HCT116 (cell line): ENCODE measurements around the gene BDNF. TPM values are rescaled to one million over a fixed set of nuclear protein-coding genes. Genes with fewer than 3 reads are reported as not detected.
A peak's percentile ranks its signal among the peaks of the same experiment; 100 is the strongest.

Experiments
- ATAC-seq: fragments of 200-7000 bp; cut with Tn5 transposase; 2 replicates; pipeline ENCODE4 v1.9.1; 2020; ENCODE audit warnings: mild to moderate bottlenecking, moderate library complexity
- BruUV-seq: library from RNA; stranded (reverse); fragments of 400-500 nt; replicated peaks from 2 replicates; lab custom pipeline; 2021; lab: Mats Ljungman, UMichigan
- CTCF ChIA-PET: fragments of 300-600 bp; sonication (Branson Sonifier 250); formaldehyde crosslinking; loops from one replicate; lab custom pipeline; 2021; ENCODE audit warnings: antibody characterized with exemption; lab: Charles Lee
- POLR2A ChIA-PET: fragments of 300-600, 350-600 bp; sonication (Branson Sonifier 250); formaldehyde crosslinking; loops from one replicate; lab custom pipeline; 2021; ENCODE audit warnings: antibody characterized with exemption; lab: Charles Lee
- RAD21 ChIA-PET, 2 experiments: fragments of 300-600 bp; sonication (Branson Sonifier 250); formaldehyde crosslinking; loops; one replicate each; lab custom pipeline; 2023; ENCODE audit warnings: low total read pairs in 2 of 2; ENCODE audit not compliant: uncharacterized antibody in 2 of 2, unreplicated experiment in 2 of 2, low non-redundant PET in 1 of 2; lab: Charles Lee
- DNase-seq: peaks from one replicate; pipeline ENCODE4 v3.0.0-alpha.2; 2010; ENCODE audit warnings: low read depth, low spot score
- H2AFZ ChIP-seq: fragments of 200-600 bp; shearing (Covaris generic), sonication (generic); 2 replicates; pipeline ENCODE4 v1.6.1; 2017; ENCODE audit warnings: low read depth, mixed run types, mixed read lengths, antibody characterized with exemption, low read length; ENCODE audit not compliant: poor library complexity, severe bottlenecking
- H3K27ac ChIP-seq: 2 replicates; pipeline ENCODE4 v1.5.1; 2012; ENCODE audit warnings: low read depth, low read length
- H3K27me3 ChIP-seq: fragments of 200-600 bp; sonication (generic); 2 replicates; pipeline ENCODE4 v1.6.1; 2016; ENCODE audit warnings: mixed run types, low read length, mixed read lengths; ENCODE audit not compliant: insufficient read depth
- H3K36me3 ChIP-seq, 2 experiments: fragments of 200-500 bp in 1 of 2; fragments of 200-600 bp in 1 of 2; sonication (Bioruptor generic) in 1 of 2; sonication (generic) in 1 of 2; 2 replicates each; pipeline versions ENCODE4 v1.5.1 to v1.6.1; 2014 to 2016; ENCODE audit warnings: low read length in 2 of 2, inconsistent platforms in 1 of 2, mixed read lengths in 1 of 2, mixed run types in 1 of 2; ENCODE audit not compliant: insufficient read depth in 2 of 2, control insufficient read depth in 1 of 2
- H3K4me1 ChIP-seq, 2 experiments: fragments of 200-600 bp in 1 of 2; sonication (generic) in 1 of 2; 2 replicates each; pipeline versions ENCODE4 v1.5.1 to v1.6.1; 2012 to 2017; ENCODE audit warnings: low read length in 2 of 2, inconsistent platforms in 1 of 2, mild to moderate bottlenecking in 1 of 2, mixed read lengths in 1 of 2, mixed run types in 1 of 2, moderate library complexity in 1 of 2; ENCODE audit not compliant: insufficient read depth in 2 of 2, control insufficient read depth in 1 of 2
- H3K4me2 ChIP-seq: fragments of 200-600 bp; sonication (generic); 2 replicates; pipeline ENCODE4 v1.6.1; 2017; ENCODE audit warnings: mixed run types, low read length, mixed read lengths
- H3K4me3 ChIP-seq, 2 experiments: fragments of 200-600 bp in 1 of 2; sonication (generic) in 1 of 2; replicated peaks in 1 of 2; 2 replicates each; pipeline ENCODE4 v1.5.1; 2011 to 2016; ENCODE audit warnings: low read length in 2 of 2, control low read depth in 1 of 2, low read depth in 1 of 2, mild to moderate bottlenecking in 1 of 2, mixed read lengths in 1 of 2, mixed run types in 1 of 2
- H3K79me2 ChIP-seq: fragments of 200-600 bp; sonication (generic); 2 replicates; pipeline ENCODE4 v1.6.1; 2017; ENCODE audit warnings: mild to moderate bottlenecking, mixed run types, low read length, moderate library complexity, mixed read lengths; ENCODE audit not compliant: insufficient read depth
- H3K9ac ChIP-seq: fragments of 200-600 bp; sonication (generic); 2 replicates; pipeline ENCODE4 v1.6.1; 2016; ENCODE audit warnings: low read length, mixed read lengths
- H3K9me2 ChIP-seq: fragments of 200-600 bp; sonication (generic), shearing (Covaris generic); 2 replicates; pipeline ENCODE4 v1.6.1; 2017; ENCODE audit warnings: mixed run types, mild to moderate bottlenecking, moderate library complexity; ENCODE audit not compliant: insufficient read depth
- H3K9me3 ChIP-seq, 2 experiments: fragments of 200-500 bp in 1 of 2; fragments of 200-600 bp in 1 of 2; sonication (Bioruptor generic) in 1 of 2; sonication (generic) in 1 of 2; 2 replicates each; pipeline ENCODE4 v1.6.1; 2014 to 2017; ENCODE audit warnings: low read length in 2 of 2, mixed read lengths in 2 of 2, inconsistent platforms in 1 of 2, low read depth in 1 of 2, mild to moderate bottlenecking in 1 of 2, mixed run types in 1 of 2, moderate library complexity in 1 of 2; ENCODE audit not compliant: control insufficient read depth in 1 of 2, insufficient read depth in 1 of 2
- H4K20me1 ChIP-seq: fragments of 200-600 bp; sonication (generic), shearing (Covaris generic); 2 replicates; pipeline ENCODE4 v1.6.1; 2017; ENCODE audit warnings: mixed run types, mild to moderate bottlenecking, moderate library complexity; ENCODE audit not compliant: insufficient read depth
- EGR1 ChIP-seq: IDR thresholded peaks from 2 replicates; pipeline ENCODE4 v1.6.1; 2012; ENCODE audit warnings: low read depth
- EZH2 ChIP-seq: fragments of 200-600 bp; sonication (generic); IDR thresholded peaks from 2 replicates; pipeline ENCODE4 v1.6.1; 2017; ENCODE audit warnings: antibody characterized with exemption, mixed run types
- POLR2A ChIP-seq: IDR thresholded peaks from 2 replicates; pipeline ENCODE4 v1.7.0; 2011; ENCODE audit warnings: borderline replicate concordance; ENCODE audit not compliant: insufficient read depth, insufficient read length; ENCODE audit errors: extremely low read depth
- RAD21 ChIP-seq: IDR thresholded peaks from 2 replicates; pipeline ENCODE4 v1.6.1; 2012; ENCODE audit warnings: low read depth, mild to moderate bottlenecking
- SRF ChIP-seq: IDR thresholded peaks from 2 replicates; pipeline ENCODE4 v1.6.1; 2012; ENCODE audit warnings: low read depth
- intact Hi-C: fragments of 100-400 bp; cut with micrococcal nuclease; formaldehyde crosslinking; loops from 2 replicates; pipeline ENCODE4 v1.10.0; 2022
- total RNA-seq: library from RNA; stranded (reverse); gene quantifications from one replicate; pipeline ENCODE4 v1.2.1, GENCODE V29; 2021; ENCODE audit not compliant: unreplicated experiment
- TF ChIP-seq, protein P1 (sequence below): IDR thresholded peaks from 2 replicates; pipeline ENCODE4 v1.6.1; 2011; ENCODE audit warnings: mild to moderate bottlenecking, low read length, moderate library complexity; ENCODE audit not compliant: insufficient replicate concordance; ENCODE audit errors: extremely low read depth
- TF ChIP-seq, protein P2 (sequence below): IDR thresholded peaks from 2 replicates; pipeline ENCODE4 v1.6.1; 2012; ENCODE audit warnings: low read depth
- TF ChIP-seq, protein P3 (sequence below): IDR thresholded peaks from 2 replicates; pipeline ENCODE4 v1.6.1; 2012
- TF ChIP-seq, protein P4 (sequence below), 3 experiments: fragments of 200-600 bp in 1 of 3; sonication (generic) in 1 of 3; IDR thresholded peaks in 2 of 3; conservative IDR thresholded peaks in 1 of 3; 2 replicates each; pipeline ENCODE4 v1.5.1; 2012 to 2017; ENCODE audit warnings: low read depth in 2 of 3, low read length in 2 of 3, antibody characterized with exemption in 1 of 3, borderline replicate concordance in 1 of 3, control low read depth in 1 of 3, mild to moderate bottlenecking in 1 of 3, mixed read lengths in 1 of 3, mixed run types in 1 of 3, moderate library complexity in 1 of 3; ENCODE audit not compliant: insufficient read depth in 1 of 3

BDNF gene
- total RNA-seq, 1 experiment from 2014 or later = 22.0 TPM

DNA sequence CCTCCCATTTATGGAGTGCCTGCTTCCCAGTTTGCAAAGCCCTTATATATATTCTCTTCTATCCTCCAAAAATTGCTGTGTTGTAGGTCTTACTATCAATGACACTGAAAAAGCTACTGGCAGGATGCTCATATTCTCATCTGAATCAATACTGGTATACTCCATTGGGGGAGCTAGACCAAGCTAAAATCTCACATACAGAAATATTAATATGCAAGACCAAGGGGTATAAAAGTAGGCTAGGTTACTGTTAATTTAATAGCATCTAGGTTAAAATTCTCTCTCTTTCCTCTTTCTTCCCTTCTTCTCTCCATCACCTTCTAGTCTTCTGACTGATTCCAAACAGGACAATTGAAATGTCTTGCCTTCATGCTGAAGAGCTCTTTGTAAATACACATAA, 17.1 kb upstream of the BDNF start:
- TF ChIP-seq SRF = no peak
- TF ChIP-seq EZH2 = no peak
- no peak for TF ChIP-seq EGR1
- TF ChIP-seq, protein P1, sequence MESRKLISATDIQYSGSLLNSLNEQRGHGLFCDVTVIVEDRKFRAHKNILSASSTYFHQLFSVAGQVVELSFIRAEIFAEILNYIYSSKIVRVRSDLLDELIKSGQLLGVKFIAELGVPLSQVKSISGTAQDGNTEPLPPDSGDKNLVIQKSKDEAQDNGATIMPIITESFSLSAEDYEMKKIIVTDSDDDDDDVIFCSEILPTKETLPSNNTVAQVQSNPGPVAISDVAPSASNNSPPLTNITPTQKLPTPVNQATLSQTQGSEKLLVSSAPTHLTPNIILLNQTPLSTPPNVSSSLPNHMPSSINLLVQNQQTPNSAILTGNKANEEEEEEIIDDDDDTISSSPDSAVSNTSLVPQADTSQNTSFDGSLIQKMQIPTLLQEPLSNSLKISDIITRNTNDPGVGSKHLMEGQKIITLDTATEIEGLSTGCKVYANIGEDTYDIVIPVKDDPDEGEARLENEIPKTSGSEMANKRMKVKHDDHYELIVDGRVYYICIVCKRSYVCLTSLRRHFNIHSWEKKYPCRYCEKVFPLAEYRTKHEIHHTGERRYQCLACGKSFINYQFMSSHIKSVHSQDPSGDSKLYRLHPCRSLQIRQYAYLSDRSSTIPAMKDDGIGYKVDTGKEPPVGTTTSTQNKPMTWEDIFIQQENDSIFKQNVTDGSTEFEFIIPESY = no peak
- TF ChIP-seq, protein P2, sequence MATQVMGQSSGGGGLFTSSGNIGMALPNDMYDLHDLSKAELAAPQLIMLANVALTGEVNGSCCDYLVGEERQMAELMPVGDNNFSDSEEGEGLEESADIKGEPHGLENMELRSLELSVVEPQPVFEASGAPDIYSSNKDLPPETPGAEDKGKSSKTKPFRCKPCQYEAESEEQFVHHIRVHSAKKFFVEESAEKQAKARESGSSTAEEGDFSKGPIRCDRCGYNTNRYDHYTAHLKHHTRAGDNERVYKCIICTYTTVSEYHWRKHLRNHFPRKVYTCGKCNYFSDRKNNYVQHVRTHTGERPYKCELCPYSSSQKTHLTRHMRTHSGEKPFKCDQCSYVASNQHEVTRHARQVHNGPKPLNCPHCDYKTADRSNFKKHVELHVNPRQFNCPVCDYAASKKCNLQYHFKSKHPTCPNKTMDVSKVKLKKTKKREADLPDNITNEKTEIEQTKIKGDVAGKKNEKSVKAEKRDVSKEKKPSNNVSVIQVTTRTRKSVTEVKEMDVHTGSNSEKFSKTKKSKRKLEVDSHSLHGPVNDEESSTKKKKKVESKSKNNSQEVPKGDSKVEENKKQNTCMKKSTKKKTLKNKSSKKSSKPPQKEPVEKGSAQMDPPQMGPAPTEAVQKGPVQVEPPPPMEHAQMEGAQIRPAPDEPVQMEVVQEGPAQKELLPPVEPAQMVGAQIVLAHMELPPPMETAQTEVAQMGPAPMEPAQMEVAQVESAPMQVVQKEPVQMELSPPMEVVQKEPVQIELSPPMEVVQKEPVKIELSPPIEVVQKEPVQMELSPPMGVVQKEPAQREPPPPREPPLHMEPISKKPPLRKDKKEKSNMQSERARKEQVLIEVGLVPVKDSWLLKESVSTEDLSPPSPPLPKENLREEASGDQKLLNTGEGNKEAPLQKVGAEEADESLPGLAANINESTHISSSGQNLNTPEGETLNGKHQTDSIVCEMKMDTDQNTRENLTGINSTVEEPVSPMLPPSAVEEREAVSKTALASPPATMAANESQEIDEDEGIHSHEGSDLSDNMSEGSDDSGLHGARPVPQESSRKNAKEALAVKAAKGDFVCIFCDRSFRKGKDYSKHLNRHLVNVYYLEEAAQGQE = no peak
- peak; percentile 48 for TF ChIP-seq RAD21
- TF ChIP-seq, protein P3, sequence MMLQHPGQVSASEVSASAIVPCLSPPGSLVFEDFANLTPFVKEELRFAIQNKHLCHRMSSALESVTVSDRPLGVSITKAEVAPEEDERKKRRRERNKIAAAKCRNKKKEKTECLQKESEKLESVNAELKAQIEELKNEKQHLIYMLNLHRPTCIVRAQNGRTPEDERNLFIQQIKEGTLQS = no peak
- TF ChIP-seq POLR2A = no peak
- TF ChIP-seq, protein P4, sequence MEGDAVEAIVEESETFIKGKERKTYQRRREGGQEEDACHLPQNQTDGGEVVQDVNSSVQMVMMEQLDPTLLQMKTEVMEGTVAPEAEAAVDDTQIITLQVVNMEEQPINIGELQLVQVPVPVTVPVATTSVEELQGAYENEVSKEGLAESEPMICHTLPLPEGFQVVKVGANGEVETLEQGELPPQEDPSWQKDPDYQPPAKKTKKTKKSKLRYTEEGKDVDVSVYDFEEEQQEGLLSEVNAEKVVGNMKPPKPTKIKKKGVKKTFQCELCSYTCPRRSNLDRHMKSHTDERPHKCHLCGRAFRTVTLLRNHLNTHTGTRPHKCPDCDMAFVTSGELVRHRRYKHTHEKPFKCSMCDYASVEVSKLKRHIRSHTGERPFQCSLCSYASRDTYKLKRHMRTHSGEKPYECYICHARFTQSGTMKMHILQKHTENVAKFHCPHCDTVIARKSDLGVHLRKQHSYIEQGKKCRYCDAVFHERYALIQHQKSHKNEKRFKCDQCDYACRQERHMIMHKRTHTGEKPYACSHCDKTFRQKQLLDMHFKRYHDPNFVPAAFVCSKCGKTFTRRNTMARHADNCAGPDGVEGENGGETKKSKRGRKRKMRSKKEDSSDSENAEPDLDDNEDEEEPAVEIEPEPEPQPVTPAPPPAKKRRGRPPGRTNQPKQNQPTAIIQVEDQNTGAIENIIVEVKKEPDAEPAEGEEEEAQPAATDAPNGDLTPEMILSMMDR (IDR thresholded peaks at IDR 0.05 in 2 of 3, conservative IDR thresholded peaks at IDR 0.05 in 1 of 3; ENCODE audit: borderline replicate concordance in 1 of 3, insufficient read depth in 1 of 3, low read depth in 2 of 3, low read length in 2 of 3) = peak; percentile 16 to 65 (median 62); a peak in 5 of 6 replicates
- ChIA-PET POLR2A (interaction anchor here (0.8 to 2.9 kb wide), 4 partner anchors 14 to 217 kb away, joined by 3 to 13 read pairs (median 4); no protein-coding TSS in a partner anchor), CTCF (interaction anchor here (0.8 to 3.8 kb wide), 20 partner anchors 9 to 1616 kb away, joined by 3 to 39 read pairs (median 4); partner anchors contain the start of gene BDNF), RAD21 (interaction anchor here (0.7 to 2.8 kb wide), 4 partner anchors 18 to 957 kb away, joined by 3 to 12 read pairs (median 4); partner anchors contain the start of gene BDNF (in 1 of the 2))
- no peaks in the 10 kb centered on the region for H3K36me3 ChIP-seq
- no peaks in the 10 kb centered on the region for H3K9me2 ChIP-seq
- no peaks in the 10 kb centered on the region for H3K27me3 ChIP-seq
- no peaks in the 10 kb centered on the region for H3K9me3 ChIP-seq
- BruUV-seq = no TSS peak
- H4K20me1 ChIP-seq = no peaks in the 10 kb centered on the region
- peak overlapping the region; percentile 94 for H2AFZ ChIP-seq
- H3K4me2 ChIP-seq = peak overlapping the region; percentile 96
- peak overlapping the region; percentile 47; the same call in 1 of the 2 replicates for H3K9ac ChIP-seq
- no peaks in the 10 kb centered on the region for H3K79me2 ChIP-seq
- H3K27ac ChIP-seq = peak overlapping the region; percentile 85
- peak; percentile 50 for ATAC-seq
- intact Hi-C loops = loop anchor here (2.0 to 5.0 kb wide), 2 partner anchors 217 to 390 kb away; partner anchors contain the start of genes KIF18A and METTL15
- H3K4me3 ChIP-seq = peak overlapping the region; percentile 57 to 62
- DNase-seq = no peak
- peaks cover 18 to 28% of the 10 kb centered on the region in 2 experiments; a peak in 3 of 4 replicates for H3K4me1 ChIP-seq
